ENCODE measurements around the gene GSTCD.
"Not testable (repeated sequence)": the region's sequence is repeated elsewhere in the genome, so short reads cannot be mapped to it uniquely, and the experiment has no call there.

The GSTCD gene

GRCh38 chr4:105808030-105808749 is 99.6 kb downstream of the GSTCD start:
- DNase-seq (ENCODE audit: low read depth), result no peak

- DNase-seq (ENCODE audit: low read depth), result no peak
Observed at GRCh38 chr4:105808750-105809041, 100.1 kb downstream of the GSTCD start.

GRCh38 chr4:105815701-105816100 is 107.1 kb downstream of the GSTCD start:
- DNase-seq (ENCODE audit: low read depth), result no peak

- DNase-seq (ENCODE audit: low read depth), result no peak
Observed at GRCh38 chr4:105822061-105822460, 113.5 kb downstream of the GSTCD start.

- DNase-seq (ENCODE audit: low read depth), result no peak
Observed at GRCh38 chr4:105828074-105828473, 119.5 kb downstream of the GSTCD start.

GRCh38 chr4:105831189-105831588 is 122.6 kb downstream of the GSTCD start:
- DNase-seq (ENCODE audit: low read depth), result no peak

GRCh38 chr4:105835177-105835576 is 126.6 kb downstream of the GSTCD start:
- DNase-seq (ENCODE audit: low read depth), result no peak

GRCh38 chr4:105836537-105836936 is 128.0 kb downstream of the GSTCD start:
- no peak for DNase-seq (ENCODE audit: low read depth)

GRCh38 chr4:105837037-105837436 is 128.5 kb downstream of the GSTCD start:
- DNase-seq (ENCODE audit: low read depth), result no peak

- DNase-seq (ENCODE audit: low read depth), result no peak
Observed at GRCh38 chr4:105838082-105838481, 129.5 kb downstream of the GSTCD start.

- no peak for DNase-seq (ENCODE audit: low read depth)
Observed at GRCh38 chr4:105840426-105841174, 132.0 kb downstream of the GSTCD start.

- DNase-seq (ENCODE audit: low read depth), result no peak
Observed at GRCh38 chr4:105843941-105844340, 135.4 kb downstream of the GSTCD start.

GRCh38 chr4:105845559-105845958 is 137.0 kb downstream of the GSTCD start:
- no peak for DNase-seq (ENCODE audit: low read depth)

- not testable (repeated sequence) for DNase-seq (ENCODE audit: low read depth)
Observed at GRCh38 chr4:105848359-105848758, 139.8 kb downstream of the GSTCD start.

GRCh38 chr4:105851196-105851595 is 142.6 kb downstream of the GSTCD start:
- DNase-seq (ENCODE audit: low read depth), result no peak

- not testable (repeated sequence) for DNase-seq (ENCODE audit: low read depth)
Observed at GRCh38 chr4:105852230-105852629, 143.6 kb downstream of the GSTCD start.

- DNase-seq (ENCODE audit: low read depth), result no peak
Observed at GRCh38 chr4:105858466-105859040, 150.0 kb downstream of the GSTCD start.

- DNase-seq (ENCODE audit: low read depth), result no peak
Observed at GRCh38 chr4:105859233-105859632, 150.6 kb downstream of the GSTCD start.

GRCh38 chr4:105870963-105871362 is 162.4 kb downstream of the GSTCD start:
- DNase-seq (ENCODE audit: low read depth), result no peak

- no peak for DNase-seq (ENCODE audit: low read depth)
Observed at GRCh38 chr4:105871997-105872396, 163.4 kb downstream of the GSTCD start.

GRCh38 chr4:105875233-105875632 is 166.6 kb downstream of the GSTCD start:
- DNase-seq (ENCODE audit: low read depth), result no peak

- DNase-seq (ENCODE audit: low read depth), result no peak
Observed at GRCh38 chr4:105878668-105879067, 170.1 kb downstream of the GSTCD start.

- no peak for DNase-seq (ENCODE audit: low read depth)
Observed at GRCh38 chr4:105887508-105887907, 178.9 kb downstream of the GSTCD start.

Measured in activated T-cell treated with anti-CD3 and anti-CD28 coated beads for 1 hour (primary cell).